Endothelial cell of umbilical vein (primary cell): ENCODE data around the gene CDCP2. TPM values are rescaled to one million over a fixed set of nuclear protein-coding genes. Genes with fewer than 3 reads are reported as not detected.

Experiments
- BruUV-seq: library from RNA; stranded (reverse); fragments of 400-500 nt; replicated peaks from 2 replicates; lab custom pipeline; 2021; lab: Mats Ljungman, UMichigan
- CTCF ChIA-PET: fragments of 300-600, 350-600 bp; sonication (Branson Sonifier 250); formaldehyde crosslinking; loops from one replicate; lab custom pipeline; 2021; ENCODE audit warnings: antibody characterized with exemption, inconsistent platforms; lab: Charles Lee
- POLR2A ChIA-PET: fragments of 300-600, 350-600 bp; sonication (Branson Sonifier 250); formaldehyde crosslinking; loops from one replicate; lab custom pipeline; 2021; ENCODE audit warnings: antibody characterized with exemption, inconsistent platforms; lab: Charles Lee
- DNase-seq: peaks from one replicate; pipeline ENCODE4 v3.0.0-alpha.2; 2011; ENCODE audit warnings: low read depth, low spot score
- FAIRE-seq: peaks from 2 replicates; lab custom pipeline; 2011; peaks lifted over from hg19 to GRCh38; lab: Jason Lieb, UNC
- H2AFZ ChIP-seq: 2 replicates; pipeline ENCODE4 v1.6.0; 2012; ENCODE audit warnings: low read depth, low read length, control low read depth, inconsistent platforms
- H3K27ac ChIP-seq: 2 replicates; pipeline ENCODE4 v1.5.1; 2011; ENCODE audit warnings: low read depth, mild to moderate bottlenecking, control low read depth, low read length, moderate library complexity; ENCODE audit not compliant: insufficient read depth
- H3K27me3 ChIP-seq, 2 experiments: 2 replicates each; pipeline versions ENCODE4 v1.6.0 to v1.6.1; 2011; ENCODE audit warnings: low read length in 2 of 2, mixed read lengths in 1 of 2; ENCODE audit not compliant: control insufficient read depth in 2 of 2, insufficient read depth in 2 of 2
- H3K36me3 ChIP-seq, 2 experiments: 2 replicates in 1 of 2; 3 replicates in 1 of 2; pipeline ENCODE4 v1.5.1; 2011; ENCODE audit warnings: low read length in 2 of 2, mild to moderate bottlenecking in 1 of 2, moderate library complexity in 1 of 2; ENCODE audit not compliant: control insufficient read depth in 2 of 2, insufficient read depth in 2 of 2; ENCODE audit errors: extremely low read depth in 1 of 2
- H3K4me1 ChIP-seq: 3 replicates; pipeline ENCODE4 v1.5.1; 2011; ENCODE audit warnings: mild to moderate bottlenecking, low read length; ENCODE audit not compliant: control insufficient read depth, insufficient read depth; ENCODE audit errors: extremely low read depth
- H3K4me2 ChIP-seq: 2 replicates; pipeline ENCODE4 v1.6.1; 2011; ENCODE audit warnings: low read length, control low read depth, mixed read lengths; ENCODE audit not compliant: insufficient read depth
- H3K4me3 ChIP-seq, 3 experiments: fragments of 200-600 bp in 1 of 3; sonication (generic), shearing (Covaris generic) in 1 of 3; replicated peaks in 1 of 3; 2 replicates each; pipeline ENCODE4 v1.5.1; 2011 to 2016; ENCODE audit warnings: control low read depth in 3 of 3, low read length in 3 of 3, mild to moderate bottlenecking in 2 of 3, inconsistent platforms in 1 of 3, low read depth in 1 of 3, moderate library complexity in 1 of 3; ENCODE audit not compliant: insufficient read depth in 1 of 3
- H3K79me2 ChIP-seq: 2 replicates; pipeline ENCODE4 v1.6.0; 2012; ENCODE audit warnings: low read length, inconsistent platforms; ENCODE audit not compliant: control insufficient read depth, insufficient read depth
- H3K9ac ChIP-seq: replicated peaks from 2 replicates; pipeline ENCODE3; 2011; ENCODE audit warnings: low read length, control low read depth; ENCODE audit not compliant: insufficient read depth; ENCODE audit errors: extremely low read depth
- H3K9me1 ChIP-seq: replicated peaks from 3 replicates; pipeline ENCODE4 v1.6.0; 2011; ENCODE audit warnings: mild to moderate bottlenecking, low read length; ENCODE audit not compliant: control insufficient read depth, insufficient read depth; ENCODE audit errors: extremely low read depth
- H3K9me3 ChIP-seq: replicated peaks from 2 replicates; pipeline ENCODE4 v1.5.1; 2012; ENCODE audit warnings: low read length, inconsistent platforms; ENCODE audit not compliant: control insufficient read depth, insufficient read depth
- H4K20me1 ChIP-seq: replicated peaks from 2 replicates; pipeline ENCODE3; 2011; ENCODE audit warnings: mild to moderate bottlenecking, low read length; ENCODE audit not compliant: control insufficient read depth, insufficient read depth; ENCODE audit errors: extremely low read depth
- EZH2 ChIP-seq: IDR thresholded peaks from 2 replicates; pipeline ENCODE4 v1.6.1; 2012; ENCODE audit warnings: borderline replicate concordance, low read depth, mild to moderate bottlenecking, moderate library complexity, low read length, inconsistent platforms; ENCODE audit not compliant: severe bottlenecking
- FOS ChIP-seq: IDR thresholded peaks from 2 replicates; pipeline ENCODE4 v1.6.1; 2011; ENCODE audit warnings: mild to moderate bottlenecking, low read length, moderate library complexity, borderline replicate concordance; ENCODE audit not compliant: insufficient read depth
- GATA2 ChIP-seq: IDR thresholded peaks from 2 replicates; pipeline ENCODE4 v1.7.0; 2011; ENCODE audit warnings: low read depth, mild to moderate bottlenecking, moderate library complexity, mixed read lengths, low read length; ENCODE audit not compliant: insufficient read length, insufficient read depth
- JUN ChIP-seq: IDR thresholded peaks from 2 replicates; pipeline ENCODE4 v1.6.1; 2011; ENCODE audit warnings: borderline replicate concordance, low read depth; ENCODE audit not compliant: insufficient read length, insufficient read depth
- MYC ChIP-seq: IDR thresholded peaks from one replicate; pipeline ENCODE4 v1.6.1; 2011; ENCODE audit warnings: mild to moderate bottlenecking, low read depth, low read length
- POLR2A ChIP-seq: IDR thresholded peaks from 2 replicates; pipeline ENCODE4 v1.6.1; 2012; ENCODE audit warnings: low read depth, mild to moderate bottlenecking, control low read depth, low read length
- POLR2AphosphoS5 ChIP-seq: IDR thresholded peaks from 2 replicates; pipeline ENCODE4 v1.6.1; 2012; ENCODE audit warnings: low read depth, mild to moderate bottlenecking, control low read depth, low read length, moderate library complexity; ENCODE audit not compliant: insufficient read depth
- dilution Hi-C: fragments of 300-500 bp; cut with MboI; formaldehyde crosslinking; loops from one replicate; pipeline ENCODE4 v1.15.0; 2019; ENCODE audit warnings: low sequenced_read_pairs; ENCODE audit not compliant: extremely low pct_ligation_motif_present
- intact Hi-C: fragments of 100-400 bp; cut with micrococcal nuclease; formaldehyde crosslinking; loops from one replicate; pipeline ENCODE4 v1.10.0; 2022
- polyA plus RNA-seq, 4 experiments: library from polyadenylated mRNA; depleted of rRNA in 3 of 4; stranded (reverse) in 3 of 4; unstranded in 1 of 4; fragments of >200 nt; gene quantifications; 2 replicates each; pipeline versions ENCODE4 v1.2.1 to v1.2.3, GENCODE V29; 2011 to 2012; ENCODE audit warnings: missing spikeins in 1 of 4
- total RNA-seq: library from RNA; stranded (reverse); gene quantifications from 2 replicates; pipeline ENCODE4 v1.2.3, GENCODE V29; 2021
- TF ChIP-seq, protein P1 (sequence below): IDR thresholded peaks from 2 replicates; pipeline ENCODE4 v1.6.1; 2011; ENCODE audit not compliant: insufficient read depth, insufficient read length
- TF ChIP-seq, protein P2 (sequence below), 2 donors: IDR thresholded peaks; 1 replicate in 1 of 2; 2 replicates in 1 of 2; pipeline ENCODE4 v1.5.1; 2011; ENCODE audit warnings: low read length in 2 of 2, mild to moderate bottlenecking in 2 of 2, moderate library complexity in 2 of 2, control low read depth in 1 of 2, inconsistent platforms in 1 of 2, low read depth in 1 of 2; ENCODE audit not compliant: insufficient read depth in 1 of 2; ENCODE audit errors: extremely low read depth in 1 of 2

Gene CDCP2
- total and polyA plus RNA-seq, 2 donors (not counting 3 experiments of a cell fraction or from before 2014, with no cell fraction given) = 0.10 TPM; not detected in 1

DNA sequence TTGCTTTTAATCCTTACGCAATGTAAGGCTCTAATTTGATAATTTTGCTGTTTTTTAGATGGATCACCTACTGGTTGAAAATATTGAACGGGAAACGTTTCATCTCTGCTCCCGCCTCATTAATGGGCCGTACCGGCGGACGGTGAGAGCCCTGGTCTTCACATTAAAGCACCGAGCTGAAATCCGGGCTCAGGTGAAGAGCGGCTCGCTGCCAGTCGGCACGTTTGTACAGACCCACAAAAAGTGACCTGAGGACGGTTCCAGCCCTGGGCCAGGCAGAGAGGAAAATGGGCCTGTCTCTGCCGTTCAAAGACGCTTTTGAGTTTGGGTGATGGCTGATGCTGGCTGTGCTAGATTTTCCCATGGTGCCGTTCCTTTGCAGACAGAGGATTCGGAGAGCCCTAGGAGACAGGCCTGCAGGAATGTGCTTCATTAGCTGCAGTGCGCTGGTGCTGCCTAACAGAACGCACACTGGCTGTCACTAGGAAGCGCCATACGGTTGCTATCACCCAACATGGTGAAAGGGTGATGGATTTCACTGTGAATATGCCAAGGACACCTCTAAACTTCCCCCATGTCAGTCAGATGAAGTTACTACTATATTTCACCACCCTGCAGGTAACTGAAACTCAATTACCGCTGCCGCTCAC, 56.4 kb downstream of the CDCP2 start:
- H4K20me1 ChIP-seq = no peaks in the 10 kb centered on the region
- no peaks in the 10 kb centered on the region for H3K79me2 ChIP-seq
- ChIA-PET POLR2A (no interaction called here), CTCF (interaction anchor here (1.1 to 1.5 kb wide), 2 partner anchors 14 to 15 kb away, joined by 3 read pairs; no protein-coding TSS in a partner anchor)
- no peaks in the 10 kb centered on the region for H3K9me3 ChIP-seq
- TF ChIP-seq POLR2A = no peak
- TF ChIP-seq, protein P1, sequence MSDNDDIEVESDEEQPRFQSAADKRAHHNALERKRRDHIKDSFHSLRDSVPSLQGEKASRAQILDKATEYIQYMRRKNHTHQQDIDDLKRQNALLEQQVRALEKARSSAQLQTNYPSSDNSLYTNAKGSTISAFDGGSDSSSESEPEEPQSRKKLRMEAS = no peak
- TF ChIP-seq, protein P2, sequence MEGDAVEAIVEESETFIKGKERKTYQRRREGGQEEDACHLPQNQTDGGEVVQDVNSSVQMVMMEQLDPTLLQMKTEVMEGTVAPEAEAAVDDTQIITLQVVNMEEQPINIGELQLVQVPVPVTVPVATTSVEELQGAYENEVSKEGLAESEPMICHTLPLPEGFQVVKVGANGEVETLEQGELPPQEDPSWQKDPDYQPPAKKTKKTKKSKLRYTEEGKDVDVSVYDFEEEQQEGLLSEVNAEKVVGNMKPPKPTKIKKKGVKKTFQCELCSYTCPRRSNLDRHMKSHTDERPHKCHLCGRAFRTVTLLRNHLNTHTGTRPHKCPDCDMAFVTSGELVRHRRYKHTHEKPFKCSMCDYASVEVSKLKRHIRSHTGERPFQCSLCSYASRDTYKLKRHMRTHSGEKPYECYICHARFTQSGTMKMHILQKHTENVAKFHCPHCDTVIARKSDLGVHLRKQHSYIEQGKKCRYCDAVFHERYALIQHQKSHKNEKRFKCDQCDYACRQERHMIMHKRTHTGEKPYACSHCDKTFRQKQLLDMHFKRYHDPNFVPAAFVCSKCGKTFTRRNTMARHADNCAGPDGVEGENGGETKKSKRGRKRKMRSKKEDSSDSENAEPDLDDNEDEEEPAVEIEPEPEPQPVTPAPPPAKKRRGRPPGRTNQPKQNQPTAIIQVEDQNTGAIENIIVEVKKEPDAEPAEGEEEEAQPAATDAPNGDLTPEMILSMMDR (IDR thresholded peaks at IDR 0.05; ENCODE audit: extremely low read depth in 1 of 2, insufficient read depth in 1 of 2, low read depth in 1 of 2, low read length in 2 of 2) = no peak
- H3K27me3 ChIP-seq = no peaks in the 10 kb centered on the region
- H2AFZ ChIP-seq = no peak overlapping the region
- no peak overlapping the region for H3K9ac ChIP-seq
- H3K4me3 ChIP-seq = no peak overlapping the region
- FAIRE-seq = no peak
- no peaks in the 10 kb centered on the region for H3K9me1 ChIP-seq
- no peaks in the 10 kb centered on the region for H3K36me3 ChIP-seq
- H3K27ac ChIP-seq = no peak overlapping the region
- DNase-seq = no peak
- peaks cover 5% of the 10 kb centered on the region for H3K4me1 ChIP-seq
- intact Hi-C loops (no loop called here), dilution Hi-C loops (no loop called here)
- BruUV-seq = no TSS peak
- H3K4me2 ChIP-seq = no peak overlapping the region

DNA sequence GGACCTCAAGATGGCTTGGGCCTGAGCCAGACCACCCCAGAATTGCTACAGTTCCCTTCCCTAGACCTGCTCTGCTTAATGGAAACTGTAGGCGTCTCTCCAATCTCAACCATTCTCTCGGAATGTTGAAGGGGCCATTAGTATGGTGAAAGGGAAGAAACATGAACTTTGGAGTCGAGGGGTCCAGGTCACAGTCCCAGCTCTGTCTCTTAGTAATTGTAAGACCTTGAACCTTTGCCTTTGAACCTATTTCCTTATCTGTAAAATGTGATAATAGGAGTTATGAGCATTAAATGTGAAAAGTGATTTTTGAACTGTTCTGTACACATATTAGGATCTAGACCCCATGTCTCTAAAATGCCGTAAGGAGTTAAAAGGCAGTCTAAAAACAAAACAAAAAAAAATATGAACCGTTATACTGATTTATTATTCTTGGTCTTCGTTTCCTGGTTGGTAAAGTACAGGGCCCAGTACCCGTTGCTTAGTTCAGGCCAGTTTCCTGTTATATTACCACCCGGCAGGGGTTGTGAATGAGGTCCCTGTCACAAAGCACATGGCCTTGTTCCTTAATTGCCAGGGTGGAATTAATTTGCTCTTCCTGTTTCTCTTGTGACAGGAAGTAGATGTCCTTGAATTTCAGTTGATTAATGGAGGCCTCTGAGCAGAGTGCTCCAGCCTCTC, 57.1 kb downstream of the CDCP2 start:
- no peaks in the 10 kb centered on the region for H3K9me1 ChIP-seq
- TF ChIP-seq JUN (no peak), GATA2 (no peak), POLR2A (no peak), EZH2 (no peak), MYC (no peak), FOS (no peak), POLR2AphosphoS5 (no peak)
- TF ChIP-seq, protein P2 (IDR thresholded peaks at IDR 0.05; ENCODE audit: extremely low read depth in 1 of 2, insufficient read depth in 1 of 2, low read depth in 1 of 2, low read length in 2 of 2) = no peak
- TF ChIP-seq, protein P1 = no peak
- peak overlapping the region; percentile 50 for H2AFZ ChIP-seq
- no peak overlapping the region for H3K9ac ChIP-seq
- peak; percentile 53 for DNase-seq
- dilution Hi-C loops = no loop called here
- H3K27ac ChIP-seq = no peak overlapping the region
- no peaks in the 10 kb centered on the region for H3K9me3 ChIP-seq
- H3K4me2 ChIP-seq = no peak overlapping the region
- H3K27me3 ChIP-seq = no peaks in the 10 kb centered on the region
- FAIRE-seq = peak; percentile 64
- H3K79me2 ChIP-seq = no peaks in the 10 kb centered on the region
- no peaks in the 10 kb centered on the region for H4K20me1 ChIP-seq
- ChIA-PET CTCF (interaction anchor here (0.6 to 1.6 kb wide), 3 partner anchors 12 to 26 kb away, joined by 3 to 4 read pairs (median 3); no protein-coding TSS in a partner anchor), POLR2A (no interaction called here)
- intact Hi-C loops = no loop called here
- BruUV-seq = no TSS peak
- H3K36me3 ChIP-seq = no peaks in the 10 kb centered on the region
- H3K4me3 ChIP-seq = no peak overlapping the region
- H3K4me1 ChIP-seq = peaks cover 5% of the 10 kb centered on the region
